HFF-Myc (cell line): ENCODE data around the gene DNAH5.

Source experiments
- DNase-seq: peaks from one replicate; pipeline ENCODE4 v3.0.0-alpha.2; 2011; ENCODE audit warnings: low read depth; ENCODE audit errors: extremely low read depth
- H3K4me3 ChIP-seq: replicated peaks from 2 replicates; pipeline ENCODE4 v1.5.1; 2011; ENCODE audit warnings: low read depth, mild to moderate bottlenecking, control low read depth, low read length
- TF ChIP-seq, protein P1 (sequence below): IDR thresholded peaks from 2 replicates; pipeline ENCODE4 v1.5.1; 2012; ENCODE audit warnings: mild to moderate bottlenecking, low read depth, low read length, control low read depth; ENCODE audit errors: missing control alignments

The DNAH5 gene

DNA sequence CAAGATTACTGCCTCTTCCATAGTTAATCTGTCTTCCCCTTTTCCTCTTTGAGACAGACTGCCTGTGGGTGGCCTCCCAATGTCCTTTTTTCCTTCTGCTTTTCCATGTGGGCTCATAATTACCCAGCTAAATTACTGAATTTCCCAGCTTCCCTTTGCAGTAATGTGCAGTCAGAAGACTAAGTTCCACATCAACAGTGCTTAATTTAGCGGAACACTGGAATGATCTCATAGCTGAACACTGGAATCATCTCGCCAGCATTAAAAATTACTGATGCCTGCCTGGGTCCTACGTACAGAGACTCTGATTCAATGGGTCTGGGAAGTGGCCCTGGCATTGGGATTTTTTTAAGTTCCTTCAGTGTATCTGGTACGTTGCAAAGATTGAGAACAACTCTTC lies 84.3 kb downstream of the DNAH5 start:
- TF ChIP-seq, protein P1, sequence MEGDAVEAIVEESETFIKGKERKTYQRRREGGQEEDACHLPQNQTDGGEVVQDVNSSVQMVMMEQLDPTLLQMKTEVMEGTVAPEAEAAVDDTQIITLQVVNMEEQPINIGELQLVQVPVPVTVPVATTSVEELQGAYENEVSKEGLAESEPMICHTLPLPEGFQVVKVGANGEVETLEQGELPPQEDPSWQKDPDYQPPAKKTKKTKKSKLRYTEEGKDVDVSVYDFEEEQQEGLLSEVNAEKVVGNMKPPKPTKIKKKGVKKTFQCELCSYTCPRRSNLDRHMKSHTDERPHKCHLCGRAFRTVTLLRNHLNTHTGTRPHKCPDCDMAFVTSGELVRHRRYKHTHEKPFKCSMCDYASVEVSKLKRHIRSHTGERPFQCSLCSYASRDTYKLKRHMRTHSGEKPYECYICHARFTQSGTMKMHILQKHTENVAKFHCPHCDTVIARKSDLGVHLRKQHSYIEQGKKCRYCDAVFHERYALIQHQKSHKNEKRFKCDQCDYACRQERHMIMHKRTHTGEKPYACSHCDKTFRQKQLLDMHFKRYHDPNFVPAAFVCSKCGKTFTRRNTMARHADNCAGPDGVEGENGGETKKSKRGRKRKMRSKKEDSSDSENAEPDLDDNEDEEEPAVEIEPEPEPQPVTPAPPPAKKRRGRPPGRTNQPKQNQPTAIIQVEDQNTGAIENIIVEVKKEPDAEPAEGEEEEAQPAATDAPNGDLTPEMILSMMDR: no peak
- no peak for DNase-seq
- H3K4me3 ChIP-seq: no peak overlapping the region

DNA sequence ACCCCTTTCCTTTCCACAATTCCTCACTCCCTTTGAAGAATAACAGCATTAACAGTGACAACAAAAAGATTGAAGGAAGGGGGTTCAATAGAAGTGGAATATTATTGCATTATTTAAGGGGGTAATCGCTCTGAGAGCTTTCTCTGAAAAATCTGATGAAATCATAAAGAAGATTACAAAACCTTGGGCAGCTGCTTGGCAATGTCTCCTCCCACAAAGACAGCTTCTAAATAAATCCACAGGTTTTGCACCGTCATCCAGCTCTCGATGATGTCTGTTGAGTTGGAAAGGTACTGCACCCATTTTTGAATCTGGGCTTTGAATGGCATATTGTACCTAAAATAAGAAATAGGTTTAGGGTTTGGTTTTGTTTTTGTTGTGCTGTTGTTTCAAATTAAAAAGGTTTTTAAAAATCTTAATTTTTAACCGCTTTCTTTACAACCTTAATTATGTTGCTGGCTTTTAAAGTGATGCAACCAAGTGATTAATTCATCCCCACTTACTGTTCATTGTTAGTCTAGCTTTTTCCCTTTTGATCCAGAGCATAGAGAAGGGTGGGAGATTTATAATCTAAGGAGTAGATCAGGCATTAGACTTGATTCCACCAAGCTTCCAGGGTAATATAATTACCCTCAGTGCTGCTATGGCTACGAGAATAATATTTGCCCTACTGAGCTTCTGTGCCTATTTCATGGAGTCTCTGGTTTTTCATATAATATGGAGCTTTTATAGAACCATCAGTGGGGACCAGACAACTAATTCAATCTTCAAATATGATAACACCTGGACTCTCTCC lies 85.0 kb downstream of the DNAH5 start:
- H3K4me3 ChIP-seq: no peak overlapping the region
- TF ChIP-seq, protein P1: no peak
- DNase-seq: no peak

DNA sequence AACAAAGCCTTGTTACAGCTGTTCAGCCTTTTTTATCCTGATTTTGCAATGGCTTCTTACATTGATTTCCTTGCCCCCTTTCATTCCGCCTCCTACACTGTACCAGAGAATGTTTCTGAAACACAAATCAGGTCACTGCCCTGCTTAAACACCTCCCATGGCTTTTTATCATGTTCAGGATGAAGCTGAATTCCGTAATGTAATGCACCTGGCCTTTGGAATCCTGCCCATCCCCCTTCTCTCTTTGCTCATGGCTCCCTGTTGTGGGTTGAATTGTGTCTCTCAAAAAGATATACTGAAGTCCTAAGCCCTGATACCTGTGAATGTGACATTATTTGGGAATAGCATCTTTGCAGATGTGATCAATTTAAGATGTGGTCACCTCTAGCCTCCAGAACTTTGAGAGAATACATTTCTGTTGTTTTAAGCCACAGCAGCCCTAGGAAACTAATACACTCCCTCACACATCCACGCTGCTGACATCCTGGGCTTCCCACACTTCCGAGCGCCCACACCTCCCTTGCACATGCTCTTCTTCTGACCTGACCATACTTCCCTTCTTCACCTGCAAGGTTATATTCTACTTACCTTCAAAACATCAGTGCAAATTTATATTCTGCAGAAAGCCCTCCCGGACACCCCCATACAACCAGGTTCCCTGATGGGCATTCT lies 101.2 kb downstream of the DNAH5 start:
- DNase-seq: no peak
- TF ChIP-seq, protein P1: no peak
- no peak overlapping the region for H3K4me3 ChIP-seq

DNA sequence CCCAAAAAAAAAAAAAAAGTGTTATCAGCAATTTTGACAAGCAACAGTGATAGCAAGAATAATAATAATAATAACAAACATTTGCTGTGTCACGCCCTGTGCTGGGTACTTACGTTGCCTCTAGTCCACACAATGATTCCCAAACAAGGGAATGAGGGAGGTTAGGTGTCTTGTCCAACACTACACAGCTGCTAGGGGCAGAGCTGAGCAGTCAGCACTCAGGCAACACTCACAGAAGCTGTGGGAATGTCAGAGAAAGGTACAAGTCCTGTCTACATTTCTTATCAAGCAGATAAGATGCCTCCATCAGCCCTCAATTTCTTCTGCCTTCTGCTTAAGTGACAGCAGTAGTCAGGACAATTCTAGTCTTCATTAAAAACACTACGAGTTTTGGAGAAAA lies 111.0 kb downstream of the DNAH5 start:
- TF ChIP-seq, protein P1: no peak
- no peak for DNase-seq
- H3K4me3 ChIP-seq: no peak overlapping the region

DNA sequence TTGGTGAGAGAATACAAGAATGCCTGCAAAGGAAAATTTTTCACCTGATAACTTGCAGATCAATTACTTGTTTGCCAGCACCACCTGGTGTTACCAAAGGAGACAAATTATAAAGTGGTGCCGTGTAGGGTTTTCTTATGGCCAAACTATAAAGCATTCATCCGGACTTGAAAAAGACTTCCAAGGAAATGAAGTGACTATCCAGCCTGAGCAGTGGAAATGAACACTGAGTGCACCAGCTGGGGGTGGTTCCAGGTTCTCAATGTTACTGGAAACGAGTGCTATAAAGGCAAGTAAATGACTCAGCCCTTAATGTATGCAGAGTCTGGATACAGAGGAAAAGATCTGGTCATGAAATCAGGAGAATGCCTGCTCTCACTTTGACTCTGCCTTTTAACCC lies 113.1 kb downstream of the DNAH5 start:
- DNase-seq: no peak
- TF ChIP-seq, protein P1: no peak
- no peak overlapping the region for H3K4me3 ChIP-seq

DNA sequence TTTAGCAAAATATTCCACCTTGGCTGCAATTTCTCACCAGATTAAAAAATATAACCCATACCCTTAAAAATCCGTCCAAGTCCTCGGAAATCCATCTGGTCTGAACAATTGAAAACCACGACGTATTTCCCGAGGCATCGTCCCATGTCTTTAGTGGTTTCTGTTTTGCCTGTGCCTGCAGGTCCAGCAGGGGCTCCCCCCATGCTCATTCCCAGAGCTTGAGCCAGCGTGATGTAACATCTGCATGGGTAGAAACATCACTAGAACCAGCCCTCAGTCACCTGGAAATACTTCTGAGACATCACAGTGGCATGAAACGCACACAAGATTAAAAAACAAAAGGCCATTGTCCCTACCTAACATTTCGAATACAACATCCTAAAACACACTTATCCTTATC lies 114.0 kb downstream of the DNAH5 start:
- TF ChIP-seq, protein P1: no peak
- DNase-seq: no peak
- H3K4me3 ChIP-seq: no peak overlapping the region
